HG03175 (cell line): Measurements from ENCODE around the gene FGF18.
"Not testable (repeated sequence)": the region's sequence is repeated elsewhere in the genome, so short reads cannot be mapped to it uniquely, and the experiment has no call there.

Source experiments
- ATAC-seq: cut with Tn5 transposase; IDR thresholded peaks from one replicate; pipeline ENCODE4 v1.9.1; 2021; ENCODE audit warnings: mild to moderate bottlenecking, moderate library complexity; ENCODE audit not compliant: unreplicated experiment

The FGF18 gene

GRCh38 chr5:171418982-171419687 lies at the start of gene FGF18:
Gene FGF18, plus strand, starts transcription at chr5:171419647. Its CDS starts 553 bp downstream, at chr5:171420200.
- ATAC-seq: peak; percentile 39

- no peak for ATAC-seq
These were observed 49.5 kb upstream of the FGF18 start for GRCh38 chr5:171369898-171370297.

GRCh38 chr5:171370881-171371280 lies 48.6 kb upstream of the FGF18 start:
- not testable (repeated sequence) for ATAC-seq

- no peak for ATAC-seq
These were observed 48.1 kb upstream of the FGF18 start for GRCh38 chr5:171371326-171371725.

- ATAC-seq: no peak
These were observed 39.5 kb upstream of the FGF18 start for GRCh38 chr5:171379961-171380360.

- not testable (repeated sequence) for ATAC-seq
These were observed 35.0 kb upstream of the FGF18 start for GRCh38 chr5:171384416-171384815.

GRCh38 chr5:171384999-171385398 lies 34.4 kb upstream of the FGF18 start:
- not testable (repeated sequence) for ATAC-seq

- ATAC-seq: no peak
These were observed 33.3 kb upstream of the FGF18 start for GRCh38 chr5:171386006-171386671.

- ATAC-seq: no peak
These were observed 32.5 kb upstream of the FGF18 start for GRCh38 chr5:171386861-171387344.

- peak; percentile 76 for ATAC-seq
These were observed 32.0 kb upstream of the FGF18 start, which contains the start of gene NPM1 for GRCh38 chr5:171387345-171387969. Gene NPM1, plus strand, starts transcription at chr5:171387849. Its CDS starts 100 bp downstream, at chr5:171387949.

- ATAC-seq: peak; percentile 46
These were observed 31.3 kb upstream of the FGF18 start for GRCh38 chr5:171387970-171388815.

- no peak for ATAC-seq
These were observed 30.7 kb upstream of the FGF18 start for GRCh38 chr5:171388816-171389168.

- no peak for ATAC-seq
These were observed 28.4 kb upstream of the FGF18 start for GRCh38 chr5:171390883-171391677.

- no peak for ATAC-seq
These were observed 27.4 kb upstream of the FGF18 start for GRCh38 chr5:171391996-171392577.

- ATAC-seq: no peak
These were observed 26.8 kb upstream of the FGF18 start for GRCh38 chr5:171392585-171393159.

- no peak for ATAC-seq
These were observed 24.4 kb upstream of the FGF18 start for GRCh38 chr5:171395042-171395441.

- ATAC-seq: not testable (repeated sequence)
These were observed 22.9 kb upstream of the FGF18 start for GRCh38 chr5:171396583-171396982.

GRCh38 chr5:171397190-171397589 lies 22.3 kb upstream of the FGF18 start:
- ATAC-seq: no peak

GRCh38 chr5:171397599-171397998 lies 21.8 kb upstream of the FGF18 start:
- no peak for ATAC-seq
